HG02763 (cell line): ENCODE measurements around the gene VAV1.

Experiments used
- ATAC-seq: cut with Tn5 transposase; IDR thresholded peaks from one replicate; pipeline ENCODE4 v1.9.1; 2021; ENCODE audit warnings: mild to moderate bottlenecking, moderate library complexity; ENCODE audit not compliant: unreplicated experiment

VAV1 gene

DNA sequence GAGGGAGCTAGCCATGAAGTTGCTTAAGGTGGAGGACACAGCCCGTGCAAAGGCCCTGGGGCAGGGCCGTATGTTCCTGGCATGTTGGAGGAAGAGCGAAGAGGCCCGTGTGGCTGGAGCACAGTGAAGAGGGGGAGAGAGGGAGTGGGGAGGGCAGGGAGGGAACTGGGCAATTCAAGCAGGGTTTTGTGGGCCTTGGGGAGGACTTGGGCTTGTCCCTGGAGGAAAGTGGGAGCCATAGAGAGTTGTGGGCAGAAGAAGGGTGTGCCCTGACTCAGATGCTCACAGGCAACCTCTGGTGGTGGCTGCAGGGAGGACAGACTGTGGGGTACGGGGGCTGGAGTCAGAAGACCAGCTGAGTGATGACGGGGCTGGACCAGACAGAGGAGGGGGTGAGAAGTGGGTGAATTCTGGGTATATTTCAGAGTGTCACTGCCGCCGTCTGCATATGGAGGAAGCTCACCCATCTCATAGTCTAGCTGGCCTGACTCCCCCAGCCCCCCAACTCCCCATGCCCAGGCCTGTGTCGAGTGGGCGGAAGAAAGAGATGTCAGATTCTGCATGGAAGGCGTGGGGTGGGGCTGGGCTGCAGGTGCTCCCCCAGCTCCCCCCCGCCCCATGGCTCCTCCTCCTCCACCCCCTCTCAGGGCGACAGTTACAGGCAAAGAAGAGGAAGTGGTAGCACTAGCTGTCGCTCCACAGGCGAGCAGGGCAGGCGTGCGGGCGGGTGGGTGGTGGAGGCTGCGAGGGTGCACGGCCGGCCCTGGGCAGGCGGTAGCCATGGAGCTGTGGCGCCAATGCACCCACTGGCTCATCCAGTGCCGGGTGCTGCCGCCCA lies at the start of gene VAV1:
TSS of gene VAV1 (plus strand) at position 681 of the 838 bp plus-strand sequence. CDS start at position 781, 100 bp downstream.
- no peak for ATAC-seq

DNA sequence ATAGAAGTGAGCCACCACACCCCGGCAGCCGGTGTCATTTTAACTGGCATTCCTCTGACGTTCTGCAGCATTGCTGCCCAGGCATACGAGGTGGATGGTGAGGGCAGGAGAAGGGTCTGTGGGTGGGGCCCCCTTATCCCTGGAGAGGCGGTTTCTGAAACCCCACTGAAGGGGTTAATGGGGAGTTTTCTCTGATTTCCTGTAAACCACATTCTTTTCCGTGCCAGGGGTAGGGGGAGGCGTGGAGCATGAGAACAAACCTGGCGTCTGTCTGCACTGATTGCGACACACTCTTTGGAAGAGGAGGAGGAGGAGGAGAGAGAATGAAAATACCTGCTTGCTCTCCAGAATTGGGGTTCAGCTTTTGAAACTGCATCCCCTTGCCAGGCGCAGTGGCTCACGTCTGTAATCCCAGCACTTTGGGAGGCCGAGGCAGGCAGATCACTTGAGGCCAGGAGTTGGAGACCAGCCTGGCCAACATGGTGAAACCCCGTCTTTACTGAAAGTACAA lies 49.3 kb upstream of the VAV1 start:
- ATAC-seq = no peak

GRCh38 chr19:6723738-6724137 lies 48.8 kb upstream of the VAV1 start:
- no peak for ATAC-seq

GRCh38 chr19:6724631-6725492 lies 47.6 kb upstream of the VAV1 start:
- ATAC-seq = no peak

DNA sequence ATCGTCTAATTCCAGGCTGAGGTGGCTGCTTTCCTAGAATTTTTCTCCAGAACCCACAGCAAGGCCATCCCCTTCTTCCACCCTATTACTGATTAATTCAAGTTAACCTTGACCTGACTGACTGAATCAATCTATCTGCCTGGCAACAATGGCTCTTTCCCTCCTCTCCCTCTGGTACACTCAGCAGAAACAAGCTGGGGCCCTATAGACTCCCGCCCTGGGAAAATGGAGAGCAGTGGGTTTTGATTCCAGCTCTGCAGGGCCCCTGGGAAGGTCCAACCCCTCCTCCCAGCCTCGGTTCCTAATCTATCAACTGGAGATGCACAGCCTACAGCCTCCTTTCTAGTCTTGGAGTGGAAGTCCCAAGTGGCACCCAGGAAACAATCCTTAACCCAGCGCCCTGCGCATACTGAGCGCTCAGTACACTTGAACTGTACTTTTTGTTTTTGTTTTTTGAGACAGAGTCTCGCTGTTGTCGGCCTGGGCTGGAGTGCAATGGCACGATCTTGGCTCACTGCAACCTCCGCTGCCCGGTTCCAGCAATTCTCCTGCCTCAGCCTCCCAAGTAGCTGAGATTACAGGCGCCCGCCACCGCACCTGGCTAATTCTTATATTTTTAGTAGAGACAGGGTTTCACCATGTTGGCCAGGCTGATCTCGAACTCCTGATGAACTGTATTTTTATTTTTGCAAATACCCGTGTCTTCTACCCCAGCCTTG lies 46.8 kb upstream of the VAV1 start:
- ATAC-seq = no peak

- ATAC-seq = no peak
Measured at GRCh38 chr19:6728346-6728745, 44.2 kb upstream of the VAV1 start.

DNA sequence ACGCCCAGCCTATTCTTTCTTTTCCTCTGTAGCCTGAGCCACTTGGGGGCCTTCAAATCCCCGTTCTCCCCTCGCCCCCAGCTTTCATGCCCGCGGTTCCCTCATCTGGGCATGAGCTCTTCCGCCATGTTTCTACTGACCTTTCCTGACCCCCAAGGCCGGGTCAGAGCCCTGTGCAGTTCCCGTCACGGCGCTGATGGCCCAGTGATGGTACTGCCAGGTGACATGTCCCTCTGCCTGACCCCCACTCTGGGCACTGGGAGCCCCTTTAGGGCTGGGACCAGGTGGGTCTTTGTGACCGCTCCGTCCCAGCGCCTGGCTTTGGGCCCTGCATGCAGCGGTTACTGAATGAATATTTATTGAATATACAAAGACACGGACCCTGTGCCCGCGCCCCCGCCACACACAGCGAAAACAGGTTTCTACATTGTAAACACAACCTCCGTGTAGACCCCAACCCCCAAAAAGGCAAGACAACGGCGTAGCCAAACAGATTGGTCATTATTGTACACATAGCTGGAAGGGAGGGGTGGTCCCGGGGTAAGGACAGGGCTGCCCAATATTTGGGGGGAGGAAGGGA lies 42.8 kb upstream of the VAV1 start:
- no peak for ATAC-seq

- ATAC-seq = no peak
Measured at GRCh38 chr19:6730153-6730804, 42.2 kb upstream of the VAV1 start.

DNA sequence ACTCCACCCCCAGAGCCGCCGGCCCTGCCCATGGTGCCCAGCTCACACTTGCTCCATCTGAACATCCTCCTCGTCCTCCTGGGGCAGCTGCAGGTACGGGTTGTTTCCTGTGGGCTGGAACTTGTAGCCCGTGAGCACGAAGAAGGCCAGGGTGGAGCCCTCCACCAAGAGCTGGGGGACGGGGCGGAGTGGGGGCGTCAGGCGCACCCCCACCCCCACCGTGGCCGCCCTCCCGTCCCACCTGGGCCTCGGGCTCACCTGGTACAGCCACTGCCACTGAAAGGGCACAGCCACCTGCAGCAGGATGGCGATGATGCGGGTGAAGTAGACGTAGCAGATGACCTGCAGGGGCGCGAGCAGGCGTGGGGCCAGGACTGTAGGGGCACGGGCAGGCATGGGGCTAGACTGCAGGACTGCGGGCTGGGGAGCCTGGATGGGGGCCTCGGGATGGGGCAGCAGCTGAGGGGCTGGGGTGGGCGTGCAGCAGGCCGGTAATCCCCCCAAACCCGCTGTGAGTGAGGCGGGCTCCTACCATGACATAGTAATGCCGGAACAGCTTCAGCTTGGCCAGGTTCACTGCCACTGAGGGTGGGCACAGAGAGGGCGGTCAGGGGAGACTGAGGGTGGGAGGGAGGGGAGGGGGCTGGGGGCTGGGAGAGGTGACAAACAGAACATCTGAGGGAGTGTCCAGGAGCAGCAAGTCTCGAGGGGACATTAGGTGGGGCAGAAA lies 41.4 kb upstream of the VAV1 start:
- ATAC-seq = no peak

- ATAC-seq = no peak
Measured at GRCh38 chr19:6731822-6732221, 40.7 kb upstream of the VAV1 start.

DNA sequence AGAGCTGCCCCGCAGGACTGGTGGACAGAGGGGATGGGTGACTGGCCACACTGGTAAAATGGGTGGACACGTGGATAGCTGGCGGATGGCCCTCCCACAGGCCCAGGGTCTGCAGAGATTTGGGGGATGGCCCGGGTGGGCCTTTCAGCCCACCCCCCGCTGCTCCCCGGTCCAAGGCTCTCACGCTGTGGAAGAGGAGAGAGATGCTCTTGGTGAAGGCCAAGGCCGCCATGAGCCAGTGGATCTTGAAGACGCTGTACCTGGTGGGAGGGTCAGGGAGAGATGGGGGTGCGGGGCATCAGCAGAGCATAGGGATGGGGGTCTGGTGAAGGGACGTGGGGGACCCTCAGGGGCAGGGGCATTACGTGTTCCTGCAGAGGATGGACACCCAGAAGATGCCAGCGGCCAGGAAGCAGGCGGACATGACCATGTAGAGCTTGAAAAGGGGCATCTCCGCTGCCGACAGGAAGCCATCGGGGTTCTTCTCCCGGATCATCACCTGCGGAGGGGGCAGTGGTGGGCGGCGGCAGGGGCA lies 39.6 kb upstream of the VAV1 start:
- ATAC-seq = no peak

- ATAC-seq = no peak
Measured at GRCh38 chr19:6733338-6734095, 39.0 kb upstream of the VAV1 start.

DNA sequence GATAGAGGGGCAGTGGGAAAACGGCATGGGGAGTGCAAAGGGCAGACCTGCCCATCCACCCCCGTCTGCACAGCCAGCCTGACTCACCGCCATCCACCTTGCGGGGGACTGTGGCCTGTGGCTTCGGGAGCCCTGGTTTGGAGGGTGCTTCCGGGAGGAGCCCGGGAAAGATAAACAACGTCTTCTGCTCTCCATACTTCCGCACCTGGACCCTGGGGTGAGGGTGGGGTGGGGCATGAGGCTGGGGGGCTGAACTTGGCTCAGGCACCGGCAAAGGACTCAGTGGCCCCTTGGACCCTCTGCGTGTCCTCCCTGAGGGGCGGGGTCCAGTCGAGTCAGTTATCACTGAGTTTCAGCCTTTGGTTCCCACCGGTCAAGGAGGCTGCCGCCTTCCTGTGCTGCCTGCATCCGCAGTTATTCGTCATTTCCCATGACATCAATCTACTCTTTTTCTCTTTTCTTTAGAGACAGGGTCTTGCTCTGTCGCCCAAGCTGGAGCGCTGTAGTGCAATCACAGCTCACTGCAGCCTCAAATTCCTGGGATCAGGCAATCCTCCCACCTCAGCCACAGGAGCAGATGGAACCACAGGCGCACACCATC lies 38.3 kb upstream of the VAV1 start:
- ATAC-seq = no peak

GRCh38 chr19:6735181-6735911 lies 37.2 kb upstream of the VAV1 start:
- no peak for ATAC-seq

GRCh38 chr19:6736169-6736916 lies 36.2 kb upstream of the VAV1 start:
- ATAC-seq = no peak

DNA sequence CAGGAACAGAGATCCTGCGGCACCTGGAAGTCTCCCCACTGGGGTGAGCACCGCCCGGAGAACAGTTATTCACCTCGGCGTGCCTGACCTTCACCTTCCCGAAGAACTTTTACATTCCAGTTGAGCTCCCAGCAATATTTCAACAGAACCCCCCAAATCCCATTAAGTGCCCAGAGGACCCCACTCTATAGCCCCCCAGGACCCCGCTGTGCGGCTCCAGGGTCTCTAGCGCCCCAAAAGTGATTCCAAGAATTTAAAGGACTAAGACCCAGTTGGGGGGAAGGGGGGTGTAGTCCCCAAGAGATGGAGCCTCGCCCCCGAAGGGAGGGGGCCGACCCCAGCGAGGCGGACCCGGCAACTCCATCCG lies 35.6 kb upstream of the VAV1 start:
- ATAC-seq = no peak
